Left ventricle myocardium superior (tissue), 1 donor: ENCODE data around the gene RNF145. TPM values are rescaled to one million over a fixed set of nuclear protein-coding genes. Genes with fewer than 3 reads are reported as not detected.
"Not testable (repeated sequence)": the region's sequence is repeated elsewhere in the genome, so short reads cannot be mapped to it uniquely, and the experiment has no call there.

Experiments
- ATAC-seq: fragments of 200-7000 bp; cut with Tn5 transposase; one replicate; pipeline ENCODE4 v1.9.1; 2020; ENCODE audit warnings: mild to moderate bottlenecking, moderate library complexity
- DNase-seq: peaks from one replicate; pipeline ENCODE4 v3.0.0-alpha.2; 2020
- intact Hi-C: fragments of 100-400 bp; cut with micrococcal nuclease; formaldehyde crosslinking; loops from one replicate; pipeline ENCODE4 v1.11.0; 2022
- total RNA-seq: library from RNA; stranded (reverse); fragmentation: NEBNext Ultra II Directional; extraction: Animal tissue kit (Norgen Biotek cat#: 25700); gene quantifications from one replicate; pipeline ENCODE4 v1.2.1, GENCODE V29; 2021
- donor health status: DM: no; HTN: yes; CAD: no; lungs with severe emphysema.

The RNF145 gene
- total RNA-seq, 1 donor from 2014 or later, result 23.3 TPM

DNA sequence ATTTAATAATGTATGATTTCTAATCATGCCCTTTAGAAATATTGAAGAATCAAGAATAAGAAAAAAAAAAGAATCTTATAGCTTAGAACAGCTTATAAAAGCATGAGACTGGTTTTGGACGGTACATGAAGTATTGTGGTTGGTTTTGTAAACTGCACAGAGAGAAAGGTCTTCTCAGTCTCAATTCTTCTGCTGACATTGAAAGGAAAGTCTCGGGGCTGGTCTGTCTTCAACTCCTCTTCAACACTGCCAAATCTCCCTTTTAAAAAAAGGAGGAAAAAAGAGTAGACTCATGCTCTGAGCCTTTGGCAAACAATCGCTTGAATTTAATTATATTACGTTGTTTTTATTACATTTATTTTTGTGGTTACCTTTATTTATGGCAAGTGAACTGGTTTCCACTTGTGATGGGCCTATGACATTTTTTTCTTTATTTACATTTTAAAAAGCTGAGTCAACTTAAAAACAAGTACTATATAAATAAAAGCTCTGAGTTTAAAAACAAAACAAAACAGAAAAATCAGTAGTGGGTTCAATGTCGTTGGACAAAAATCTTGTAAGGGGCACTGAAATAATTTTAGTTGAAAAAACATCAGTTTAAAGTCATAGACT lies 76.8 kb downstream of the RNF145 start:
- intact Hi-C loops, result no loop called here
- no peak for DNase-seq
- ATAC-seq, result no peak

DNA sequence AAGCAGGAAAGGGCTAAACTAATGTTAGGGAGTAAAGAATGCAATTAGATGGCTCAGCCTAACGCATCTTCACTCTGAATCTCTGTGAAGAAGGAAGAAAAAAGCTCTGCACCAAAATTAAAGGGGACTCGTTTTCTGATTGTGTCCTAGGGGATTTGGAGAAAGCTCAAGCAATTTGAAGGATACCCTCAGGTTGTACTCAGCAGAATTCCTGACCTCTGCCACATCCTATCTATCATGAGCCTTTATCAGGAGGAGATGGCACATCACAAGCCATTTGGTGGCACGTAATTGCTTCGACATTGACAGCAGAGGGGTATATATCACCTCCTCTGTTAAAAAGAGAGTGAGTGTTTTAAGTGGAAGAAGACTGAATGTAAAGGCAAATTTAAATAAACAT lies 77.4 kb downstream of the RNF145 start:
- DNase-seq (no peak), ATAC-seq (no peak)
- intact Hi-C loops, result no loop called here

GRCh38 chr5:159130871-159131270 lies 78.5 kb downstream of the RNF145 start:
- intact Hi-C loops, result no loop called here
- ATAC-seq (no peak), DNase-seq (no peak)

DNA sequence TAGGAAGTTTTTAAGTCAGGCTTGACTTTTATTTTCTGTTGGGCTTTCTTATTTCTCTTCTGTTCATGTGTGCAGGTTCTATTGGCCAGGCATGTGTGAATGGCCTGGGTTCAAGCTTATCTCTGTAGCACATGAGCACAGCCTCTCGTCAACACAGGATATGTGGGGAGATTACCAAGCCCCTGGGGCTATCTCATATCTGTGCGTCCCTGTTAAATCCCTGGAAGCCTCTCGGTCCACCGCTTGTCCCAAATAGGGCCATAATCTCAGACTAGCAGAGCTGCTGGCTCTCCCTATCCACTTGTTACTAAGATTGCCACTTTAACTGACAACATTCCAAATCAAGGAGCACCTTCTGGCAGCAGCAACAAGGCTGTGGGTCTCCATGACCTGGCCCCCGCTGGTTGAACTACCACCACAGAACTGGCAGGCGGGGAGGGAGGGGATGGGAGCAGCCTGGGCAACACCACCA lies 81.2 kb downstream of the RNF145 start:
- DNase-seq, result no peak
- intact Hi-C loops, result loop anchor here (10.0 kb wide), 1 partner anchor 1043 kb away; no protein-coding TSS in a partner anchor
- ATAC-seq, result no peak

GRCh38 chr5:159123700-159124099 lies 85.7 kb downstream of the RNF145 start:
- ATAC-seq (no peak), DNase-seq (no peak)
- intact Hi-C loops, result loop anchor here (10.0 kb wide), 1 partner anchor 1039 kb away; no protein-coding TSS in a partner anchor

- DNase-seq (no peak), ATAC-seq (no peak)
- intact Hi-C loops, result loop anchor here (10.0 kb wide), 1 partner anchor 1038 kb away; no protein-coding TSS in a partner anchor
Measured at GRCh38 chr5:159123189-159123588, 86.2 kb downstream of the RNF145 start.

- ATAC-seq (no peak), DNase-seq (no peak)
- intact Hi-C loops, result loop anchor here (10.0 kb wide), 1 partner anchor 1036 kb away; no protein-coding TSS in a partner anchor
Measured at GRCh38 chr5:159121061-159121460, 88.3 kb downstream of the RNF145 start.

DNA sequence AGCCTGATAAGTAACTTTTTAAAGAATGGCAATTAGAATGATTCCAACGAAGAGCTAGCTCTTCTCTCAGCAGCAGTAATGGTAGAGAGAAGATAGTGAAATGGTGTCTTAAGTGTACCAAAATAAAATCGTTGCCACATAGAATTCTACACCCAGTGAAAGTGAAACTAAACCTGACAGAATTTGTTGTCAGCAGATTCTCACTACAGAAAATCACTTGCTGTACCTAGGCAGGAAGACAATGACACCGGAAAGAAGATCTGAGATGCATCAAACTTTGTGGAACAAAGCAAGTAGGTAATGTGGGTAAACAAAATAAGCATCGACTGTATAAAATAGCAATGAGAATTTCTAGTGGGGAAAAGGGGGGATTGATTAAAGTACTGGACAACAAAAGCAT lies 88.9 kb downstream of the RNF145 start:
- DNase-seq (no peak), ATAC-seq (no peak)
- intact Hi-C loops, result loop anchor here (10.0 kb wide), 1 partner anchor 1036 kb away; no protein-coding TSS in a partner anchor

DNA sequence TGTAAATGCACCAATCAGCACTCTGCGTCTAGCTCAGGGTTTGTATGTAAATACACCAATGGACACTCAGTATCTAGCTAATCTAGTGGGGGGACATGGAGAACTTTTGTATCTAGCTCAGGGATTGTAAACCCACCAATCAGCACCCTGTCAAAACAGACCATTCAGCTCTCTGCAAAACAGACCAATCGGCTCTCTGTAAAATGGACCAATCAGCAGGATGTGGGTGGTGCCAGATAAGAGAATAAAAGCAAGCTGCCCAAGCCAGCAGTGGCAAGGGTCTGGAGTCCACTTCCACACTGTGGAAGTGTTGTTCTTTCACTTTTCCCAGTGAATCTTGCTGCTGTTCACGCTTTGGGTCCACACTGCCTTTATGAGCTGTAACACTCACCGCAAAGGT lies 89.5 kb downstream of the RNF145 start:
- not testable (repeated sequence) for ATAC-seq, DNase-seq
- intact Hi-C loops, result loop anchor here (10.0 kb wide), 1 partner anchor 1035 kb away; no protein-coding TSS in a partner anchor

DNA sequence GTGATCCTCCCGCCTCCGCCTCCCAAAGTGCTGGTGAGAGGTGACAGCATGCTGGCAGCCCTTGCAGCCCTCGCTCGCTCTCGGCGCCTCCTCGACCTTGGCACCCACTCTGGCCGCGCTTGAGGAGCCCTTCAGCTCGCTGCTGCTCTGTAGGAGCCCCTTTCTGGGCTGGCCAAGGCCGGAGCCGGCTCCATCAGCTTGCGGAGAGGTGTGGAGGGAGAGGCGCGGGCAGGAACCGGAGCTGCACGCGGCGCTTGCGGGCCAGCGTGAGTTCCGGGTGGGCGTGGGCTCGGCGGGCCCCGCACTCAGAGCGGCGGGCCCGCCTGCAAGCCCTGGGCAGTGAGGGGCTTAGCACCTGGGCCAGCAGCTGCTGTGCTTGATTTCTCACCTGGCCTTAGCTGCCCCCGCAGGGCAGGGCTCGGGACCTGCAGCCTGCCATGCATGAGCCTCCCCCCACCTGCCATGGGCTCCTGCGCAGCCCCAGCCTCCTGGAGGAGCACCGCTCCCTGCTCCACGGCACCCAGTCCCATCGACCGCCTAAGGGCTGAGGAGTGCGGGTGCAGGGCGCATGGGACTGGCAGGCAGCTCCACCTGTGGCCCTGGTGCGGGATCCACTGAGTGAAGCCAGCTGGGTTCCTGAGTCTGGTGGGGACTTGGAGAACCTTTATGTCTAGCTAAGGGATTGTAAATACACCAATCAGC lies 90.2 kb downstream of the RNF145 start:
- DNase-seq, ATAC-seq, intact Hi-C loops: not testable (repeated sequence)

GRCh38 chr5:159113405-159113804 lies 95.9 kb downstream of the RNF145 start:
- intact Hi-C loops, result no loop called here
- no peak for ATAC-seq

GRCh38 chr5:159112436-159112835 lies 96.9 kb downstream of the RNF145 start:
- intact Hi-C loops, result no loop called here
- DNase-seq (no peak), ATAC-seq (no peak)

More at GRCh38 chr5:159113405-159113804, 95.9 kb downstream of the RNF145 start:
- no peak for DNase-seq

Other genes with a start within 250 kb of the RNF145 start
- 8.5 TPM for gene EBF1, start 109.6 kb downstream of the RNF145 start, total RNA-seq
- gene UBLCP1, start 53.7 kb upstream of the RNF145 start, total RNA-seq, result 13.8 TPM
- gene IL12B, start 120.9 kb upstream of the RNF145 start, total RNA-seq, result not detected